Measurements from ENCODE around the gene PTPRE.

Gene PTPRE

DNA sequence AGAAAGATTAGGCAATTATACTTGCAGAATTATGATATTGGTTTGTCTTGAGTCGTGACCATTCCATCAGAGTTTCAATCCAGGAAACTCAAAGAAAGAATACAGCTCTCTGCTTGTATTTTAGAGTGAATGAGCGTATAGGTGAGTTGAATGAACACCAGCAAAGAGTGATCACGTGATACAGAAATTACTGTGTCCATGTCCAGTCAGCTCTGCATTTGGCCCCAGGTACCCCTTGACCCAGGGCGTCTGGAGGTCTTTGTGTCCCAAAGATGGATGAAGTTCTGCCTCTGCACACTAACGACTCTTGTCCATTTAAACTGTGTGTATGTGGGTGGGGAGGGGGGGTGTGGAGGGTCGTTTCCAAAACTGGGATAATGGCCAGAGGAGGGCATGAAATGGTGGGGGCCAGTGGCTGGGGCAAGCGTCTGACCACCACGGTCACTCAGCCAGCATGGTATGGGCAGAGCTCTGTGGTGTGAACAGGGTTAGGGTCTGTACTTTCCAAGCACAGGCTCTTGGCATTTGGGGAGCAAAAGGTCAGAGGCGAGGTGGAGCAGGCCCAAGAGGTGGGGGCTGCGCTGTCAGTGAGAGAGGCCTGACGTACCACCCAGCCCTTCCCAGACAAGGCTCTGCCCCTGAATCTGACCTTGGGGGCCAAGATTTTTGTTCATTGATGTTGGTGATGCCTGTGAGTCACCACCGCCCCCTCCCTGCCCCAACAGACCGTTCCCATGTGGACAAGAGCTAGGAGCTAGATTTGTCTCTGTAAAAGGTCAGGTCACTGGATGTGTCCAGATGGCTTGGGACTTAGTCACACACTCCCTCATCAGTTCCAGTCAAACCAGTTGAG, 1.4 kb downstream of the PTPRE start:
- peak; percentile 52 to 81 for DNase-seq

DNA sequence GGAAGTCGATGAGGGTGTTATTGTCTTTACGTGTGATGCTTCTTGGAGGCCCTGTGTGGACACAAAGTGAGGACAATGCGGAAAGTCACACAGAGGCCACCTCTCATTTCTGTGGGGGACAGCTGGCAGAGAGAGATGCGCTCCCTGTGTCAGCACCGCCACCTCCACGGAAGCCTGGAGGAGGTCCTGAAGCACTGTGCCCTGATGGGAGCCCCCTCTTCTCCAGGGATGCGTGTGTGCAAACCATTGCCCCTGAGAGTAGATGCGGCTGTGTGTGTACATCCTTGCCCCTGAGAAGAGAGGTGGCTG, 2.0 kb downstream of the PTPRE start:
- DNase-seq, result no peak

DNA sequence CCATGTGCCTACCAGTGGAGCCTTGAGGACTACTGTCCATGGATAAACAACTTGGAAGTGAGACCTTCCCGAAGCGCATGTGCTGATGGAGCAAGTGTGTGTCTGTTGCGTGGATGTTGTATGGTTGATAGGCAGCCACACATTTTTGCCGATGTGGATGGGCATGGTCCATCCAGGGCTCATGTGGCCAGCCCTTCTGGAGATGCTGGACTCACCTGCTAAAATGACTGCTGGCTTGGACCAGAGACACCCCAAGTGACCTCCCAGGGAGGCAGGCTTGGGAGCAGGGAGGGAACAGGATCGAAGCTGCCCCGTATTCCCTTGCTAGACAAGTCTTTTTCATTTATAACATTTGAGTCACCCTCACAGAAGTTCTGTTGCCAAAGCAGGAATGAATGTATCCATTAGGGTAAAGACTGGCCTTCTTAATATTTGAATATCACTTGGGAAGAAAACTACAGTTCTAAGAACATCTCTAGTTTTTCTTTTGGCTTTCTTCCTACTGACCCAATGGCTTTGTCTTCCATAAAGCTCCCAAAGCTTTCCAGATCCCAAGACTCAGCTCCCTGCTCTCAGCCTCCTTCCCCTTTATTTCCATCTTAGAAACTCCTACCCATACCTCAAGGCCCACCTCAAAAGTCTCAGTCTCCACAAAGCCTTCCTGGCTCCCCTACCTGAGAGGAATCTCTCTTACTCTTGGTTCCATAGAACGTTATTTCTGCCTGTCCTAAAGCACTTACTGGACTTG, 3.0 kb downstream of the PTPRE start:
- no peak for DNase-seq

DNA sequence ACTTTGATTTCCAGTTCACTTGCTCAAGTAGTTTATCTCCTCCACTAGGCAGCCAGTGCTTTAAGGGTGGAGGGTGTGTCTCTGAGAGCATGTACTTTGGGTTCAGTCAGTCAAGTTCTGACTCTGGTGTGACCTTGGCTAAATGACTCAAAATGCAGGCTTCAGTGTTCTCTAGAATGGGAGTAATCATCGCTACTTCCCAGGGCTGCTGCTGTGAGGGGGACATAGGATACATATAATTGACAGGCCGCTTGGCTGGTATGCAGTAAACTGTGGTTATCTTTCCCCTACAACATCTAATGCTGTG, 3.5 kb downstream of the PTPRE start:
- no peak for DNase-seq

DNA sequence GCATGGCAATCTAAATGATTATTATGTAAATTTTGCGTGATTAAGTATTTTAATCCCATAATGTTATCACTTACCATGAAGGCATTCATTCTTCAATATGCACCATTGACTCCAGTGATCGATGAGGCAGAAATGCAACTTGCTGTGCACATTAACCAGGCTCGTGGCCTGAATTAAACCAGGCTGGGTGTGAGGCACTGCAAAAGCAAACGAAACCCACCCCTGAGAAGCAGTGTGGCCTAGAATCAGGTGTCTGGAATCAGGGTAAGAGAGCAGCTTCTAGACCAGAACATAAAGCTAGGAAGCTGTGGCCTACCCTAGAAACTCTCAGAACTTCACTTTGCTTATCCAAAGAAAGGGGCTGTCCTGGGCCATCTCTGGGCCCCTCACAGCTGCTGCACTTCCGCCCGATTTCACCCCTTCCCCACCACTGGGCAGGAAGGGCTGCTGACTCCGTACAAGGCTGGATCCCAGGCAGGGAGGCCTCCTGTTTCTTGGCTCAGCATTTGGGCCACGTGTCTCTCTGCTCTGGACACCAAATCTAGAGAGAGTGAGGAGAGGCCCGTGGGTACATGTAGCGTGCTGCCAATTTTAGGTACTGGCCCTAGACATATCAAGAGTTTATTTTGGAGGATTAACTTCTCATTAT, 4.4 kb downstream of the PTPRE start:
- DNase-seq, result no peak

DNA sequence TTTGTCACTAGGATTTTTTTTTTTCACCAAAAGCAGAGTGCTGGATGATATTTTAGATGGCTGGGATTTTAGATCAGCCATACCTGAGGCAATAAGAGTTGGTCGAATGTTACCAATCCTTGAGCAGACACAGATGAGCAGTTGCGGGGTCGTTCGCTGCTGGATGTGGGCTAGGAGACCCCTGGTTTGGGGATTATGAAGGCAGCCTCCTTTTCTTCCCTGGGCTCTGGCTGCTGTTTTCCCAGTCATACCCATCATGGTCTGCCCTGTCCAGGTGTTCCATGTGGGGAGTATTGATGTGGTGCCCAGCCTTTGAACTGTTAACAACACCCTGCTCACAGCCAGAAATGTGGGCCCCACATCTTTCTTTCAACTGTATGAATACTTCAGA, 5.0 kb downstream of the PTPRE start:
- no peak for DNase-seq

DNA sequence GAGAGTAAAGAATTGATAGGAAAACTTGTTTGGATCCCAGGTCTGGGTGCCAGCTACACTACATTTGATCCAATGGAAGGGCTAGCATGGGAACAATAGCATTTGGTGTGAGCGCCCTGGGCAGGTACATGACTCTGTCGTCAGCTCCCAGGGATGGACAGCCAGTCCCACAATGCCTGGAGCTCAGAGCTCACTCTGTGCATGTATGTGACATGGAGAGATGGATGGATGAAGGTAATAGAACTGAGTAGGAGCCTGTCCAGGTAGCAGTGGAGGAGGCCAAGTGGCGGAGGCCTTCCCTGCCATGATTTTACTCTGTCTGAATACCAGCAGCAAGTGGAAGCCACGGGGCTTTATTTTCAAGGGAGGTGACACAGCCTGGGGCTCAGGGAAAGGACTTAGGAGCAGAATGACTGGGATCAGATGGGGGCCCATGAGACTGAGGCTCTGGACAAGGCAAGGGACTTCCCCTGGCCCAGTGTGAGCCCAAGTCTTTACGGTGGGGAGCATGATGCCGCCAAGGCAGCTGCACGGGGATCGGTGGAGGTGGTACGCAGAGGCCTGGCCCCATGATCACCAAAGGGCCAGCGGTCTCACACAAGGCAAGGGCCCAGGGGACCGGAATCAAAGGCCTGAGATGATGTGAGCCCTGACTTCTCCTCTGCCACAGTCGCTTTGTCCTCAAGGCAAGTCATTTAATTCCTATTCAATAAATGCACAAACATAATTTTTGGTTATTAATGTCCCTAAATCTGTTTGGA, 5.9 kb downstream of the PTPRE start:
- no peak for DNase-seq

DNA sequence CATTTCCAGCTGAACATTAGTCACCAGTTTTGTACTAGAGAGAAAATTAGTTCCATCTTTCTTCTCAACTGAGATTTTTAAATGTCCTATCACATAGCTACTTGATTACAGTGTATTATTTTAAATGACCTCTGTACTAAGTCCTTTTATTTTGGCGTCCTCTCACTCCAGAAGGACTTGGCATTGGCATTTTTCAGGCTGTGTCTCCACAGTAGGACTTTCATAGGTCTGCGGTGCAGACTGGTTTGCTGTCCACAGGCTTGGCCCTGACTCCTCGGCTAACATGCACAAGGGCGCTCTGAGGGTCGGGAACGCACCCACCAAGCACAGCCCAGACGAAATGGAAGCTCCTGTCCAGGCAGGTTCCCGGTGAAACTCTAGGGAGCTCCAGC, 6.5 kb downstream of the PTPRE start:
- DNase-seq, result no peak

DNA sequence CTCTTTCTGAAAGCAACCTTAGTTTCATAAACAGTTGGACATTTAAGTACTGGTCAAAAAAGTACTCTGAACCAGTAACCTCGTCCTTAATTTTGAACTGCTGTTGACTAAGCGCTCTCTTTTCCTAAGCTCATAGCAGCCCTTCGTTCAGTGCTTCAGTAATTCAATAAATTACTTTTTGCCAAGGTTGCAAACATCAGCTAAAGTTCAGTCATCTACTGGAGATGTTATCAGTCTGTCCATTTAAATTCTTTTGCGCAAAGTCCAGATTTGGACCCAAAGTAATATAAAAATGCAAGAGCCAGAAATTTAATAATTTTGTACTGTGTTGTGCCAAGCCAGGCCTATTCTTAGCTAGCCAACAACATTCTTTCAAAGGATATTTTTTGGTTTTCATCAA, 8.4 kb downstream of the PTPRE start:
- no peak for DNase-seq

DNA sequence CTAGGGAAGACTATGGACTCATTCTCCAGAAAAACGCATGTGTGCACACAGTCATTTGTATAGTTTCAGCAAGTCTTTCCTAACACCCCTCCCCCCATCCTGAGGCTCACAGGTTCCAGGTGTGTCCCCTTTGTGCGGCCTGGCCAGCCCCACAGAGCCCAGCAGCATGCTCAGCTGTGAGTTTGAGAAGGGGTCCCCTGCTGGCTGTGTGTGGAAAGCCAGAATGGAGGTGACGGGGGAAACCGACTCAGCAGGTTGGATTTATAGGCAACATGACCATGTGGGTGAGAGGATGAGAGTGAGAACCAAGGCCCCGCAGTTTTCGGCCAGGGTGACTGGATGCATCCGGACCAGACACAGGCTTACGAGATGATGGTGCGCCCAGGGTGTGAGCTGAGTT, 9.9 kb downstream of the PTPRE start:
- no peak for DNase-seq

DNA sequence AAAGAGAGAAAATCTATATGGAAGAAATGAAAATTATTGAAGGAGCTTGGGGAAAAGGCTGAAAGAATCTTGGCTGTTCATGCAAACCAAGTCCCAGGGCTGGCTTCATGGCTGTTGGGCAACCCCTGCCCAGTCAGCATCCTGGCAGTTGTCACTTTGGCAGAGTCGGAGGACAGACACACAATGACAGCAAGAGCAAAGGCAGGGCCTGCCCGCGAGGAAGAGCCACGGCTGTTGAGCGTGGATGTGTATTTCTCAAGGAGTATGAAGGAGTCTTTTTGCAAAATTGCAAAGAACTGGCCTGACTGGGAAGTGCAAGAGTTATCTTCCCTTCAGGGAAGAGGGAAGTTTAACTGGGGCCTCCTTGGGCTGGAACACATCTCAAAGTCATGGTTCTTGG, 11.7 kb downstream of the PTPRE start:
- DNase-seq, result peak; percentile 56 to 73

DNA sequence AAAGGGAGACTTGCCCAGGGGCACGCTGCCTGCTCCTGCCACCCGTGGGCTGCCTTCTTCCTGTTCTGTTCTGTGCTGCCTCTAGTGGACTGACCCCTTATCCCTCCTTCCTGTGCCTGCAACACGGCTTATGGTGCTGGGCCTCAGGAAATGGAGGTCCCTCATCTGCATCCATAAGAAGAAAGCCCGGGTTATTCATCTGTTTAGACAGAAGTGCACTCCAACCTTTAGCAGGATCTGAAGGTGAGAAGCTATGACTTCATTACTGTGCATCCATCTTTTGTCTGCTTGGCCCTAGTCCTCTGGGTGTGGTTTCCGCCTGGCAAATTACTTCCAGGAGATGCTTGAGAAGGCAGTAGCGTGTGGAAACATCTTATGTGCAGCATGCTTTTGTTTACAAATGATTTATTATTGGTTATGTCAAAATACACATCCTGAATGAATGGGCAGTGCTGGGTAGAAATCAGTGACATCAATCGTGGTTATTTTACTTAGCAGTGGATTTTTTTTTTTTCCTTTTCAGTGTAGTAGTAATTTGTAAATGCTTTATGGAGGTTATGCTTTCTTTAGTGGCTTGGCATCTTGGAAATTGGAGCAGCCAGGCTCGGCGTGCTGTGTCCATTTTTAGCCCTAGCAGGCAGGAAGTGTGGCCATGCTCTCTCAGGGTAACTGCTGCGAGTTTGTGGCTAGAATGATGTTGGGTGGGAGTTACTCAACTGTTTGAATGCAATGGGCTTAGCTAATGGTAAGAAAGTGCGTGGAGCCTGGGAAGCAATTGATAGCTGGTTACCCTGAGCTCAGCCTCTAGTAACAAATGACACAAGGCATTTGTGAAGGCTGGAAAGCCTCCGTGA, 12.7 kb downstream of the PTPRE start:
- DNase-seq, result peak; percentile 47 to 65

DNA sequence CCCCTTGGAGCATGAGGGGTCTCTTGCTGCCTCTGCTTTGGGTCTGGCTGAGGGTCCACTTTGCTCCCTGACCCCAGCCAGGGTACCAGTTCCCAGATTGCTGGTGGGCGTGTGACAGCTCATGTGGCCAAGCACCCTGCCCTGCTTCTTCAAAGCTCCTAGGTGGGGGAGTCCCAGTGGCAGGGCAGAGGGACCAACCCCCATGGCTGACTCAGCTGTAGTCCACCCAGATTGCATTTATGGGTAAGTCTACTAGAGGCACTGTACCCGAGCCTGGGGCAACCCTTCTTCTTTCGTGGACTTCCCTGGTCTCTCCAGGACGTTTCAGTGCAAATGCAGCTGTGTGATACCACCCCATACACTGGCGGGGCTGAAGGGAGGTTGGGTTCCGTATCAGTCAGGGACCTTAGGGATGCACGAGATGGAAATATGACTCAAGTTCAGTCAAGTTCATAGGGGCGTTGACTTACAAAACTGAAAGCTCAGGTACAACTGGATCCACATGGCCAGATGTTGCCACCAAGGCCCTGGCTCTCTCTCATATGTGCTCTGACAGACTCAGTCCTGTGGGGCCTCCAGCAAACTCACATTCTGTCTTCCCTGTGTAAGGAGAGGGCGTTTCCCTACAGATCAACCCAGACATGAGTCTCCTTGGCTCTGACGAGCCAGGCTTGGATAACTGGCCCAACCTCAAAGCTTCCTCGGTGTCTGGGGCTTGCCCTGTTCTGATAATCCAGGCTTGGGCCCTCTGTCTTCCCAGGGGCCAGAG, 13.6 kb downstream of the PTPRE start:
- DNase-seq, result peak; percentile 56 to 78

DNA sequence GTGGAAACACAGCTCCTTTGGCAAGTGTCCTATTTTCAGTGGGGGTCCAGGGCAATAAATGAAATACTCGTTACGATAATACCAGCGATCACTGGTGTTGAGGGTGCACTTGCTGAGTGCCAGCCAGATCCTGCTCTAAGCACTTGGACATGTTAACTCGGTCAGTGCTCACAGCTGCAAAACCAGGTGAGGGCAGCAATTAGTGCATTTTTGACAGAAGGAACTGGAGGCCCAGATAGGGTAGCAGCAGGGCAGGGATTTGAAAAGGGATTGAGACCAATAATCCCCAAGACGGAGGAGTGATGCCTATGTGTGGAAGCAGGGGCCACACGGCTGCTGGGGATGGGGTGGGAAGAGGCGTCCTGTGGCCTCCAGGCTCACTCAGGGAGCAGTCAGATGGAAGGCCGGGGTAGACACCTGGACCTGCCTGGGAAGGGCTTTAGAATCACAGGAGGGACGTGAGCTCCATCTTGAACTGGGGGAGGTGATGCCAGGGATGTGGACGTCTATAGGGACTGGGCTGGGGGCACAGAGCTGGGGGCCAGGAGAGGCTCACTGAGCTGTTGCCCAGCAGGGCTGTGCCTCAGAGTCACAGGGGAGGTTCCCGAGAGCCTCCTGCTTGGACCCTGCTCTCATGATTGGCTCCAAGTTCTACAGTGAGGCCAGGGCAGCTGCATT, 14.3 kb downstream of the PTPRE start:
- no peak for DNase-seq

DNA sequence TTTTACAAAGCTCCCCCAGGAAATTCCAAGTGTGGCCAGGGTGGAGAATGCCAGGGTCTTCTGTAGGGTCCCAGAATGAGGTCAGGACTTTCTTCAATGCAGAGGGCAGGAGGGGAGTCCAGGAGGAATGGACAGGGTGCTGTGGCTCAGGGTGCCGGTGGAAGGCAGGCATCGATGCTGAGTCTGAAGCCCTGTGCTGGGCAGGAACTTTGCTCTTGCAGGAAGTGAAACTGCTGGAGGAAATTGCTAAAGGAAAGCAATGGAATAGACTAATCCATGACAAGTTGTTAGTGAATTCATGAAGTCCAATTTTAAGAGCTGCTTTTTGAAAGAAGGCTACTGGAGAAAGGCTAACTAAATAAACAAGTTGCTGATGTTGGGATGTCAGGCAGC, 14.8 kb downstream of the PTPRE start:
- DNase-seq, result peak; percentile 72 to 77

DNA sequence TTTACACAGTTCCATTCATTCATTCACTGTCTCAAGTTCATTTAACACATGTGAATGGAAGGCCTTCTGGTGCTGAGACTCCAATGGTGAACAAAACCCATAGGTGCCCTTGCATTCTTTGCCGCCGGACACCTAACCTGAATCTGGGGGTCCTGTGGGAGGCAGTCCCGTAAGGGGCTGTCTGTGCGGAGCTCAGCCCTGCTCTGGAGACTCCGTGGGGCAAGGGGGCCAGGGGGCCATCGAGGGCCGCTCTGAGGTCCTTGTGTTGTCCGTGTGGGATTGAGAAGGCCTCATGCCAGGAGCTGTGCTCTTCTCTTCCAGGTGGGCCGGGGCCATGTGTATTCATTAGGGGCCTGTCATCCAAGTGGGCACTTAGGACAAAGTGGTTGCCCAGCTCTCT, 15.3 kb downstream of the PTPRE start:
- no peak for DNase-seq

DNA sequence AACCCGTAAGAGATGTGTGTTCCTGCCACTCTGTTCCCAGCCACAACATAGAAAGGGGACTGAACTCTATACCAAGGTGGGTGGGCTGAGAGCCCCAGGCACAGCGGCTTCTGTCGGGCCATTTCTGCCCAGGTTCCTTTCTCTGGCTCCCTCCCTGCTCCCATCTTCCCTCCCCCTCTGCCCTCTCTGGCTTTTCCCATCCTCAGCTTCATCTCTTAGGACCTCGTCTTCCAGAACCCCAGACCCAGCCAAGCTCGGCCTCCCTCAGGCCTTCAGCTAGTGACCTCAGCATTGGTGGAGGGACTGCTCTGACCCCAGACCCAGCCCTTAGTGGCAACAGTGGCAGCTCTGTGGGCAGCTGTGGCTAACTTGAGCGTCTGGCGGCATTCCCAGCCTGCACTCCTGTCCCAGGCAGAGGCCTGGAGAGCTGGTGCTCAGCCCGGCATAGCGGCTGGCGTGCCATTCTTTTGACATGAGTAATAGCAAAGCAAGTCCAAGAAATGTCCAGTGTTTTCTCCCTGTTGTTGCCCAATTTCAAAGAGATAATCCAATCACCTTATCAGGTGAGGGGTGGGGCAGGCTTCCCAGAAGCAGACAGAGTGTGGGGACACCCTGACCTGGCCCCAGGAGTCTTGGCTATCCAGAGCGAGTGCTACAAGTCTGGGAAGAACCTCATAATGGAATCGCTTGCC, 15.9 kb downstream of the PTPRE start:
- DNase-seq, result no peak

DNA sequence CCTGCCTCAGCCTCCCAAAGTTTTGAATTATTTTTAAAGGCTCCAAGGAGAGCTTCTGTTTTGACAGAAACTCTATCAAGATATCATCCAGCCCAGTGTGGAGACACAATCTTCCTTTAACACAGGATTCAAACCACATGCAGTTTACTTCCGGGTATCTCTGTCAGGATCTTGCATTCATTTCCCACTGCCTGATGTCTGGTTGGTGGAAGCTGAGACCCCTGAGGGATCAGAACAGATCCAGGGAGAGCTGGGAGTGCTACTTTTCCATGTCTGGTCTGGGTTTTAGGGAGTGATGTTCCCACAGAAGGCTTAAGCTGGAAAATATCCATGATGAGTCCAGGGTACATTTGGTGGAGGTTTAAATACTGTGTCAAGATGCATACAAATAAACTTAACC, 16.7 kb downstream of the PTPRE start:
- DNase-seq, result no peak

DNA sequence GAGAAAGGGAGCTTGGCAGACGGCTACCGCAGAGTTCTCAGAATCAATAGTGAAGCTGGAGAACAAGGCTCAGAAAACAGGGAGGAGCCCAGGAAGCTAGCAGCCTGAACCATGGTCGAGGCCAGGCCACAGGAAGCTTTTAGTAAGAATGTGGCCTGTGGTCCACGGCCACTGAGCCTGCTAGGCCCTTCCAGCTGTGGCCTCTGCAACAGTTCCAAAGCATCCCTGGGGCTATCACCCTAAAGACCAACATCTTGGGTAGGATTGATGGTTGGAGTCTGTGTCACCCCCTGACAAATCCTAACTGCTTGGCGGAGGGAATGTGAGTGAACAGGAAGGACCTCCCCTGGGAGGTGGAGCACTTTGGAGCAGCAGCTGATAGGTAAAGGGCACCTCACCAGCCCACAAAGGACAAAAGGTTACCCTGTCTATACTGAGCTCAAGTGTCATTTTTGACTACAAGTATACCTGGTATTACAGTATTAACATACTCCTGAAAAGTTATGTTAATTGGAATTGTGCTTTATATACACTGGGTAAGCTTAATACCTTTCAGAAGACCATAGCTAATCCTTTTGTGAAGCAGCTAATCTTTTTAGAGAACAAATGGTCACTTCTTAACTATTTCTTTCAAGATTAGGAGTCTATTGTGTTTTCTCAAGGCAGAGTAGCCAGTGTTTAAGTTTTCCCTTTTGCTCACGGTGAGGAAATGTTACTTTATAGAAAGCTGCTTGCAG, 18.7 kb downstream of the PTPRE start:
- no peak for DNase-seq

DNA sequence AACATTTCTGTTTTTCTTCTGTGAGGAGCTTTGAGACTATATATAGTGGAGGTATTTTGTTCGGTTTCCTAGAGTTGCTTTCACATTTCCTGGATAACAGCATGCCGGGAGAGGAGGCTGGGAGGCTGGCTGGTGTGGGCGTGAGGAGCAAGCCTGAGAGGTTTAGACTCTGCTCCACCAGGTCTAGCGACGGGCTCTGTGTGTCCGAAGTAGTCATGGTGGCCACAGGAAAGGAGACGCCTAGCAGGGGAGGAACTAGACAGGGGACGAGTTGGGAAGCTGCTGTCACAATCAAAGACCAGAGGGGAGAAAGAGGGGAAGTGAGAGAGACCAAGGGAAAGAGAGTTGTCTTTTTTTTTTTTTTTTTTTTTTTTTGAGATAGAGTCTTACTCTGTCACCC, 19.6 kb downstream of the PTPRE start:
- DNase-seq, result peak; percentile 74 to 77

All from inflammatory macrophage treated with lipopolysaccharide for 1 hour (primary cell).